Uterus (tissue), 4 donors: ENCODE measurements around the gene SHC1. TPM values are rescaled to one million over a fixed set of nuclear protein-coding genes. Genes with fewer than 3 reads are reported as not detected.
"Not testable (repeated sequence)": the region's sequence is repeated elsewhere in the genome, so short reads cannot be mapped to it uniquely, and the experiment has no call there.

Experiments used
- DNase-seq, 2 donors: peaks; one replicate each; pipeline ENCODE4 v3.0.0-alpha.2; 2019 to 2020
- H3K27ac ChIP-seq, 2 donors: fragments of 200-600 bp; sonication (generic); 1 replicate in 1 of 2; 2 replicates in 1 of 2; pipeline ENCODE4 v1.5.1; 2016 to 2018
- H3K27me3 ChIP-seq, 2 donors: fragments of 200-600 bp; sonication (generic); one replicate each; pipeline ENCODE4 v1.5.1; 2018 to 2019; ENCODE audit warnings: control low read depth in 1 of 2
- H3K36me3 ChIP-seq, 2 donors: fragments of 200-600 bp; sonication (generic); one replicate each; pipeline ENCODE4 v1.5.1; 2019; ENCODE audit warnings: control low read depth in 1 of 2
- H3K4me1 ChIP-seq, 2 donors: fragments of 200-600 bp; sonication (generic); one replicate each; pipeline ENCODE4 v1.5.1; 2018 to 2019; ENCODE audit warnings: control low read depth in 1 of 2
- H3K4me3 ChIP-seq, 2 donors: fragments of 200-600 bp; sonication (generic); 1 replicate in 1 of 2; 2 replicates in 1 of 2; pipeline ENCODE4 v1.5.1; 2018 to 2019; ENCODE audit warnings: mild to moderate bottlenecking in 1 of 2
- H3K9me3 ChIP-seq, 2 donors: fragments of 200-600 bp; sonication (generic); one replicate each; pipeline ENCODE4 v1.5.1; 2019; ENCODE audit warnings: control low read depth in 1 of 2
- CTCF ChIP-seq, 4 experiments: fragments of 200-600 bp in 2 of 4; fragments of 450-650 bp in 2 of 4; sonication (generic) in 2 of 4; IDR thresholded peaks; one replicate each; pipeline ENCODE4 v1.5.1; 2016 to 2019; ENCODE audit warnings: antibody characterized with exemption in 4 of 4, mild to moderate bottlenecking in 2 of 4, moderate library complexity in 1 of 4
- POLR2A ChIP-seq, 2 donors: fragments of 450-650 bp; IDR thresholded peaks; one replicate each; pipeline ENCODE4 v1.6.1; 2016; ENCODE audit warnings: antibody characterized with exemption in 2 of 2, mild to moderate bottlenecking in 1 of 2, moderate library complexity in 1 of 2
- intact Hi-C: fragments of 100-400 bp; cut with DNase I; formaldehyde crosslinking; loops from one replicate; pipeline ENCODE4 v1.15.1; 2023; ENCODE audit warnings: low total_unique reads
- total RNA-seq, 4 donors: library from RNA; depleted of rRNA in 3 of 4; stranded (reverse); fragments of >200 nt in 3 of 4; gene quantifications; one replicate each; pipeline versions ENCODE4 v1.1.0 to v1.2.4, GENCODE V29; 2014 to 2023
- donor health status: DM: yes; HTN: yes; CAD: no.

SHC1 gene
- total RNA-seq, 4 donors from 2014 or later, result 93.5 to 149 (median 101) TPM

- DNase-seq, result no peak
- Histone ChIP-seq H3K9me3 (no peaks in the 10 kb centered on the region), H3K27ac (no peak overlapping the region), H3K36me3 (no peaks in the 10 kb centered on the region), H3K4me3 (no peak overlapping the region), H3K4me1 (no peaks in the 10 kb centered on the region), H3K27me3 (no peaks in the 10 kb centered on the region)
- intact Hi-C loops, result no loop called here
- TF ChIP-seq CTCF (IDR thresholded peaks at IDR 0.05), result no peak
- TF ChIP-seq POLR2A (IDR thresholded peaks at IDR 0.05), result no peak
These were observed 7.8 kb upstream of the SHC1 start for GRCh38 chr1:154978360-154978759.

GRCh38 chr1:154977762-154978161 is 7.2 kb upstream of the SHC1 start:
- H3K4me3 ChIP-seq, H3K36me3 ChIP-seq, H3K9me3 ChIP-seq, H3K4me1 ChIP-seq, H3K27me3 ChIP-seq, DNase-seq, intact Hi-C loops, H3K27ac ChIP-seq: not testable (repeated sequence)

GRCh38 chr1:154975409-154976059 is 5.0 kb upstream of the SHC1 start:
- H3K4me1 ChIP-seq, result peaks cover 0 to 8% of the 10 kb centered on the region in 2 donors
- H3K27me3 ChIP-seq, result no peaks in the 10 kb centered on the region
- H3K4me3 ChIP-seq, result peak overlapping the region; percentile 50 to 73
- peak overlapping the region; percentile 99 for H3K27ac ChIP-seq
- H3K36me3 ChIP-seq, result no peaks in the 10 kb centered on the region
- TF ChIP-seq CTCF (IDR thresholded peaks at IDR 0.05) (peak in 1 of 4 experiments; percentile 2), POLR2A (IDR thresholded peaks at IDR 0.05) (no peak)
- H3K9me3 ChIP-seq, result no peaks in the 10 kb centered on the region
- intact Hi-C loops, result no loop called here
- peak; percentile 65 to 76 for DNase-seq

- peaks cover 3 to 8% of the 10 kb centered on the region in 2 donors for H3K4me1 ChIP-seq
- TF ChIP-seq POLR2A (IDR thresholded peaks at IDR 0.05) (peak; percentile 71 to 77), CTCF (IDR thresholded peaks at IDR 0.05) (no peak)
These were observed 4.4 kb upstream of the SHC1 start for GRCh38 chr1:154974808-154975408.

GRCh38 chr1:154974102-154974807 is 3.7 kb upstream of the SHC1 start, which contains the start of gene CKS1B:
Gene CKS1B, plus strand, starts transcription at chr1:154974681. Its CDS starts 65 bp downstream, at chr1:154974746.
- TF ChIP-seq POLR2A (IDR thresholded peaks at IDR 0.05) (peak in 1 of 2 donors; percentile 45), CTCF (IDR thresholded peaks at IDR 0.05) (no peak)
- Histone ChIP-seq H3K36me3 (no peaks in the 10 kb centered on the region), H3K27ac (peak within 1 kb of the TSS; percentile 99), H3K4me3 (peak within 1 kb of the TSS; percentile 54 to 73), H3K27me3 (no peaks in the 10 kb centered on the region), H3K4me1 (peaks cover 3 to 8% of the 10 kb centered on the region in 2 donors), H3K9me3 (no peaks in the 10 kb centered on the region)
- intact Hi-C loops, result no loop called here
- peak; percentile 98 for DNase-seq

More at GRCh38 chr1:154974808-154975408, 4.4 kb upstream of the SHC1 start:
- DNase-seq, result peak; percentile 94 to 96
- Histone ChIP-seq H3K4me3 (peak overlapping the region; percentile 50 to 73), H3K27ac (peak overlapping the region; percentile 99), H3K9me3 (no peaks in the 10 kb centered on the region), H3K36me3 (no peaks in the 10 kb centered on the region), H3K27me3 (no peaks in the 10 kb centered on the region)
- intact Hi-C loops, result no loop called here
